Stimulated activated CD4-positive, alpha-beta T cell treated with anti-CD3 and anti-CD28 coated beads, Interleukin-1b, Interleukin-23, amount 100 ng/mL, for 1 hour (primary cell): ENCODE measurements around the gene RTN4R.
"Not testable (repeated sequence)": the region's sequence is repeated elsewhere in the genome, so short reads cannot be mapped to it uniquely, and the experiment has no call there.

Experiments
- DNase-seq, 2 donors: peaks; one replicate each; pipeline ENCODE4 v3.0.0-alpha.2; 2020; ENCODE audit warnings: low read depth in 2 of 2

RTN4R gene

GRCh38 chr22:20268279-20269012 is at the start of gene RTN4R:
Gene RTN4R (minus strand): TSS chr22:20268318. CDS start chr22:20268092, 226 bp downstream.
- DNase-seq = peak; percentile 9 to 35

- not testable (repeated sequence) for DNase-seq
These were observed 49.4 kb upstream of the RTN4R start for GRCh38 chr22:20317402-20318042.

- DNase-seq = no peak
These were observed 48.8 kb upstream of the RTN4R start for GRCh38 chr22:20316844-20317401.

- DNase-seq = no peak
These were observed 48.2 kb upstream of the RTN4R start for GRCh38 chr22:20316217-20316843.

GRCh38 chr22:20315337-20316216 is 47.5 kb upstream of the RTN4R start:
- no peak for DNase-seq

GRCh38 chr22:20314741-20315336 is 46.7 kb upstream of the RTN4R start:
- not testable (repeated sequence) for DNase-seq

- DNase-seq = not testable (repeated sequence)
These were observed 46.1 kb upstream of the RTN4R start for GRCh38 chr22:20314206-20314605.

GRCh38 chr22:20313306-20314077 is 45.4 kb upstream of the RTN4R start:
- DNase-seq = not testable (repeated sequence)

GRCh38 chr22:20312396-20313191 is 44.5 kb upstream of the RTN4R start:
- DNase-seq = no peak

- not testable (repeated sequence) for DNase-seq
These were observed 43.3 kb upstream of the RTN4R start for GRCh38 chr22:20311249-20312062.

GRCh38 chr22:20310773-20311172 is 42.7 kb upstream of the RTN4R start:
- not testable (repeated sequence) for DNase-seq

GRCh38 chr22:20310180-20310579 is 42.1 kb upstream of the RTN4R start:
- DNase-seq = not testable (repeated sequence)

GRCh38 chr22:20308806-20309650 is 40.9 kb upstream of the RTN4R start:
- DNase-seq = not testable (repeated sequence)

- not testable (repeated sequence) for DNase-seq
These were observed 39.6 kb upstream of the RTN4R start for GRCh38 chr22:20307448-20308447.

GRCh38 chr22:20306646-20307447 is 38.7 kb upstream of the RTN4R start:
- not testable (repeated sequence) for DNase-seq
